Thyroid gland (tissue), 4 donors: ENCODE results near the gene KDM1A. TPM values are rescaled to one million over a fixed set of nuclear protein-coding genes. Genes with fewer than 3 reads are reported as not detected.
A peak's percentile ranks its signal among the peaks of the same experiment; 100 is the strongest.

Source experiments
- DNase-seq, 2 donors: peaks; one replicate each; pipeline ENCODE4 v3.0.0-alpha.2; 2019
- H3K27ac ChIP-seq, 3 donors: fragments of 200-600 bp; sonication (generic); 1 replicate in 2 of 3; 2 replicates in 1 of 3; pipeline ENCODE4 v1.5.1; 2016 to 2019; ENCODE audit warnings: mild to moderate bottlenecking in 1 of 3, moderate library complexity in 1 of 3
- H3K27me3 ChIP-seq: fragments of 200-600 bp; sonication (generic); one replicate; pipeline ENCODE4 v1.5.1; 2019
- H3K36me3 ChIP-seq, 2 donors: fragments of 200-600 bp; sonication (generic); one replicate each; pipeline ENCODE4 v1.5.1; 2016 to 2019
- H3K4me1 ChIP-seq, 2 donors: fragments of 200-600 bp; sonication (generic); one replicate each; pipeline ENCODE4 v1.5.1; 2017 to 2019
- H3K4me3 ChIP-seq, 3 donors: fragments of 200-600 bp; sonication (generic); replicated peaks in 1 of 3; 1 replicate in 2 of 3; 2 replicates in 1 of 3; pipeline ENCODE4 v1.5.1; 2016; ENCODE audit warnings: mild to moderate bottlenecking in 1 of 3
- H3K9me3 ChIP-seq: fragments of 200-600 bp; sonication (generic); one replicate; pipeline ENCODE4 v1.5.1; 2017
- POLR2A ChIP-seq, 2 donors: fragments of 450-650 bp; IDR thresholded peaks; one replicate each; pipeline ENCODE4 v1.6.1; 2017; ENCODE audit warnings: antibody characterized with exemption in 2 of 2, mild to moderate bottlenecking in 2 of 2, moderate library complexity in 1 of 2
- WGBS, 2 donors: methylation state at CpG; one replicate each; pipeline ENCODE4 v1.1.5; 2017; 5-methylcytosine and 5-hydroxymethylcytosine counted together
- intact Hi-C: fragments of 100-400 bp; cut with DNase I; formaldehyde crosslinking; loops from one replicate; pipeline ENCODE4 v1.15.1; 2023
- total RNA-seq, 4 donors: library from RNA; depleted of rRNA; stranded (reverse); fragments of >200 nt; gene quantifications; one replicate each; pipeline ENCODE4 v1.2.3, GENCODE V29; 2016
- TF ChIP-seq, protein P1 (sequence below), 6 experiments: fragments of 200-600 bp in 3 of 6; fragments of 450-650 bp in 3 of 6; sonication (generic) in 3 of 6; IDR thresholded peaks; one replicate each; pipeline ENCODE4 v1.5.1; 2016 to 2019; ENCODE audit warnings: antibody characterized with exemption in 6 of 6, mild to moderate bottlenecking in 2 of 6, inconsistent platforms in 1 of 6, moderate library complexity in 1 of 6

The KDM1A gene
- total RNA-seq, 4 donors from 2014 or later = 56.2 to 70.0 (median 65.2) TPM

GRCh38 chr1:23120383-23120782, 101.1 kb downstream of the KDM1A start:
- H3K4me3 ChIP-seq = no peak overlapping the region
- H3K9me3 ChIP-seq = no peaks in the 10 kb centered on the region
- H3K4me1 ChIP-seq = peaks cover 26 to 37% of the 10 kb centered on the region in 2 donors
- intact Hi-C loops = no loop called here
- no peaks in the 10 kb centered on the region for H3K36me3 ChIP-seq
- no peak overlapping the region for H3K27ac ChIP-seq
- H3K27me3 ChIP-seq = no peaks in the 10 kb centered on the region
- 94 to 96% methylated on average over 3 of the region's 3 CpGs for WGBS, 2 donors
- TF ChIP-seq, protein P1, sequence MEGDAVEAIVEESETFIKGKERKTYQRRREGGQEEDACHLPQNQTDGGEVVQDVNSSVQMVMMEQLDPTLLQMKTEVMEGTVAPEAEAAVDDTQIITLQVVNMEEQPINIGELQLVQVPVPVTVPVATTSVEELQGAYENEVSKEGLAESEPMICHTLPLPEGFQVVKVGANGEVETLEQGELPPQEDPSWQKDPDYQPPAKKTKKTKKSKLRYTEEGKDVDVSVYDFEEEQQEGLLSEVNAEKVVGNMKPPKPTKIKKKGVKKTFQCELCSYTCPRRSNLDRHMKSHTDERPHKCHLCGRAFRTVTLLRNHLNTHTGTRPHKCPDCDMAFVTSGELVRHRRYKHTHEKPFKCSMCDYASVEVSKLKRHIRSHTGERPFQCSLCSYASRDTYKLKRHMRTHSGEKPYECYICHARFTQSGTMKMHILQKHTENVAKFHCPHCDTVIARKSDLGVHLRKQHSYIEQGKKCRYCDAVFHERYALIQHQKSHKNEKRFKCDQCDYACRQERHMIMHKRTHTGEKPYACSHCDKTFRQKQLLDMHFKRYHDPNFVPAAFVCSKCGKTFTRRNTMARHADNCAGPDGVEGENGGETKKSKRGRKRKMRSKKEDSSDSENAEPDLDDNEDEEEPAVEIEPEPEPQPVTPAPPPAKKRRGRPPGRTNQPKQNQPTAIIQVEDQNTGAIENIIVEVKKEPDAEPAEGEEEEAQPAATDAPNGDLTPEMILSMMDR (IDR thresholded peaks at IDR 0.05) = no peak
- no peak for TF ChIP-seq POLR2A (IDR thresholded peaks at IDR 0.05)
- DNase-seq = no peak

DNA sequence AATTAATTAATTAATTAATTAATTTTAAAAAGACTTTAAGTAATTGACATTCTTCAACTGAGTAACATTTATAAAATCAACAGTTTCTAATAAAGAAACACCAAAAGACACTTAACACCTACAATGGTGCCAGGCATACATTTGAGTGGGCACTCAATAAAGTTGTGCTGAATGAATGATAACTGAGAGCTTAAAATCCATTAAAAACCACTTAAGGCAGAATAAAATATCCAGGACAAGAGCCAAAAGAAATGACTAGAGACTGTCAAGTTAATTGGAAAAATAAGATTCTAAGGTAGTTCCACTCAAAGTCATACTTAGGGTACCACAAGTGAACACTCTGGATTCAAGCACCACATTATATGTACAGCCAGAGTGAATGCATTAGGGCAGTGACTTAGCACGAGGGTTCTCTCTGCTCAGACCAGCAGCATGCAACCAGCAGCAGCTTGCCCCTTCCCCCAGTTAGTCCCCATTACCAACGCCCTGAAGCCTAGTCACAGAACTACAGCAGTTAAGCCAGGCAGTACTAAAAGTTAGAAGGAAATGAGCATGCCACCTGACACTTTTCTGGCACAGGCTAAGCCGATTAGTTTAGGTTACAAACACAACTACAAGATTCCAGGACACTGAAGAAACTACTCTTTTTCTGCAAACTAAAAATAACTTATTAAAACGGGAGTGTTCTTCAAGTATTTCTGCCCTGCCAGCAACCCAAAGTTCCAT, 102.9 kb downstream of the KDM1A start:
- 5 to 10% methylated on average over 4 of the region's 4 CpGs for WGBS, 2 donors
- H3K27me3 ChIP-seq = no peaks in the 10 kb centered on the region
- no peaks in the 10 kb centered on the region for H3K9me3 ChIP-seq
- no peaks in the 10 kb centered on the region for H3K36me3 ChIP-seq
- TF ChIP-seq POLR2A (IDR thresholded peaks at IDR 0.05) = no peak
- TF ChIP-seq, protein P1 (IDR thresholded peaks at IDR 0.05) = no peak
- H3K27ac ChIP-seq = peak overlapping the region; percentile 56 to 64 (median 57)
- intact Hi-C loops = no loop called here
- no peak overlapping the region for H3K4me3 ChIP-seq
- peaks cover 30 to 34% of the 10 kb centered on the region in 2 donors for H3K4me1 ChIP-seq
- peak; percentile 81 to 86 for DNase-seq

DNA sequence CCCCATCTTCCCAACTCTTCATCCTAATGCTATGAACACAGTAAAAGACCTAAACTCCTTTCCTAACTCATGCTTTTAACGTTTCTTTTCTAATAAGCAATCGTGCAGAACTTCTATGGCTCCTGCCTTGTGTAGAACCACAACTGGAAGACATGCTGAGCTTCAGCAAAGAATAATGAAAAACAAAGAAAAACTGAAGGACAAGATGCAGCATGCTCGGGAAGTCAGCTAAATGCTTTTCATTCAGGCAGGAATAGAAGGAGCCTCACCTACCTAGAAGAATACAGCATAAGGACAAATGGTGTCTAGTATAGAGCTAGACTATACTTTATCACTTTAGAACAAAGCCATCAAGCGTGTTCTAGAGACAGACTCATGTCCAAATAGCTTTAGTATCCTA, 103.5 kb downstream of the KDM1A start:
- TF ChIP-seq POLR2A (IDR thresholded peaks at IDR 0.05) = no peak
- TF ChIP-seq, protein P1 (IDR thresholded peaks at IDR 0.05) = no peak
- no peak for DNase-seq
- no peak overlapping the region for H3K4me3 ChIP-seq
- H3K27ac ChIP-seq = peak overlapping the region; percentile 56 to 64 (median 57)
- no peaks in the 10 kb centered on the region for H3K9me3 ChIP-seq
- peaks cover 30 to 34% of the 10 kb centered on the region in 2 donors for H3K4me1 ChIP-seq
- H3K27me3 ChIP-seq = no peaks in the 10 kb centered on the region
- 35 to 38% methylated on average over 4 of the region's 4 CpGs for WGBS, 2 donors
- intact Hi-C loops = no loop called here
- H3K36me3 ChIP-seq = no peaks in the 10 kb centered on the region

- no peak for DNase-seq
- intact Hi-C loops = no loop called here
- H3K27ac ChIP-seq = peak overlapping the region in 1 of 3 donors; percentile 57
- H3K36me3 ChIP-seq = no peaks in the 10 kb centered on the region
- TF ChIP-seq, protein P1 (IDR thresholded peaks at IDR 0.05) = no peak
- no peak for TF ChIP-seq POLR2A (IDR thresholded peaks at IDR 0.05)
- H3K9me3 ChIP-seq = no peaks in the 10 kb centered on the region
- no peak overlapping the region for H3K4me3 ChIP-seq
- H3K27me3 ChIP-seq = no peaks in the 10 kb centered on the region
- H3K4me1 ChIP-seq = peaks cover 30 to 34% of the 10 kb centered on the region in 2 donors
These were observed 104.3 kb downstream of the KDM1A start for GRCh38 chr1:23123528-23123927.

GRCh38 chr1:23124259-23125026, 105.2 kb downstream of the KDM1A start:
- H3K4me3 ChIP-seq = no peak overlapping the region
- H3K27me3 ChIP-seq = no peaks in the 10 kb centered on the region
- intact Hi-C loops = no loop called here
- no peak overlapping the region for H3K27ac ChIP-seq
- no peaks in the 10 kb centered on the region for H3K36me3 ChIP-seq
- WGBS, 2 donors = 89 to 95% methylated on average over 4 of the region's 4 CpGs
- peaks cover 28 to 34% of the 10 kb centered on the region in 2 donors for H3K4me1 ChIP-seq
- no peak for TF ChIP-seq POLR2A (IDR thresholded peaks at IDR 0.05)
- TF ChIP-seq, protein P1 (IDR thresholded peaks at IDR 0.05) = no peak
- no peaks in the 10 kb centered on the region for H3K9me3 ChIP-seq
- no peak for DNase-seq
